C4-2B (cell line): Measurements from ENCODE around the gene POLD1.

ENCODE experiments used
- H3K27ac ChIP-seq: fragments of 450-650 bp; 2 replicates; pipeline ENCODE4 v1.5.1; 2017
- CTCF ChIP-seq: fragments of 450-650 bp; conservative IDR thresholded peaks from 2 replicates; pipeline ENCODE4 v1.5.1; 2017; ENCODE audit warnings: mild to moderate bottlenecking
- ZFX ChIP-seq: fragments of 450-650 bp; IDR thresholded peaks from 2 replicates; pipeline ENCODE4 v1.6.1; 2017

POLD1 gene

GRCh38 chr19:50392759-50393158 is 8.6 kb downstream of the POLD1 start:
- TF ChIP-seq CTCF (no peak), ZFX (no peak)
- H3K27ac ChIP-seq, result no peak overlapping the region

GRCh38 chr19:50393589-50393988 is 9.4 kb downstream of the POLD1 start:
- no peak for TF ChIP-seq CTCF
- TF ChIP-seq ZFX, result no peak

GRCh38 chr19:50394017-50394416 is 9.9 kb downstream of the POLD1 start:
- no peak for TF ChIP-seq ZFX
- no peak for TF ChIP-seq CTCF
- H3K27ac ChIP-seq, result no peak overlapping the region

More at GRCh38 chr19:50393589-50393988, 9.4 kb downstream of the POLD1 start:
- H3K27ac ChIP-seq, result no peak overlapping the region

GRCh38 chr19:50398675-50399367 is 14.7 kb downstream of the POLD1 start:
- no peak overlapping the region for H3K27ac ChIP-seq
- TF ChIP-seq CTCF, result no peak
- TF ChIP-seq ZFX, result no peak

GRCh38 chr19:50399368-50399745 is 15.2 kb downstream of the POLD1 start:
- no peak for TF ChIP-seq CTCF
- no peak for TF ChIP-seq ZFX
- no peak overlapping the region for H3K27ac ChIP-seq

GRCh38 chr19:50401605-50402450 is 17.7 kb downstream of the POLD1 start:
- H3K27ac ChIP-seq, result no peak overlapping the region
- no peak for TF ChIP-seq ZFX
- TF ChIP-seq CTCF, result no peak
